Panc1 (cell line): Measurements from ENCODE around the gene ACP2. TPM values are rescaled to one million over a fixed set of nuclear protein-coding genes. Genes with fewer than 3 reads are reported as not detected.

ENCODE experiments used
- ATAC-seq: fragments of 200-7000 bp; cut with Tn5 transposase; 2 replicates; pipeline ENCODE4 v1.9.1; 2020; ENCODE audit warnings: mild to moderate bottlenecking, moderate library complexity
- BruUV-seq: library from RNA; stranded (reverse); fragments of 400-500 nt; replicated peaks from 2 replicates; lab custom pipeline; 2021; lab: Mats Ljungman, UMichigan
- CTCF ChIA-PET: fragments of 300-600 bp; sonication (Branson Sonifier 250); formaldehyde crosslinking; loops from one replicate; lab custom pipeline; 2022; ENCODE audit warnings: antibody characterized with exemption; lab: Charles Lee
- POLR2A ChIA-PET: fragments of 300-600 bp; sonication (Branson Sonifier 250); formaldehyde crosslinking; loops from one replicate; lab custom pipeline; 2022; ENCODE audit warnings: antibody characterized with exemption; lab: Charles Lee
- DNase-seq: peaks from one replicate; pipeline ENCODE4 v3.0.0-alpha.2; 2010; ENCODE audit warnings: low read depth, low spot score
- H3K27ac ChIP-seq: 2 replicates; pipeline ENCODE4 v1.5.1; 2011; ENCODE audit warnings: mild to moderate bottlenecking, low read length, inconsistent platforms
- H3K27me3 ChIP-seq: fragments of 200-500 bp; sonication (Bioruptor generic); 2 replicates; pipeline ENCODE4 v1.6.0; 2014; ENCODE audit warnings: low read length, inconsistent platforms; ENCODE audit not compliant: control insufficient read depth, insufficient read depth
- H3K36me3 ChIP-seq: fragments of 200-500 bp; sonication (Bioruptor generic); 2 replicates; pipeline ENCODE4 v1.5.1; 2014; ENCODE audit warnings: inconsistent platforms, mild to moderate bottlenecking, low read length, moderate library complexity; ENCODE audit not compliant: control insufficient read depth, insufficient read depth
- H3K4me1 ChIP-seq: 2 replicates; pipeline ENCODE4 v1.5.1; 2011; ENCODE audit warnings: inconsistent platforms, mild to moderate bottlenecking, low read length, moderate library complexity; ENCODE audit not compliant: control insufficient read depth, insufficient read depth
- H3K4me3 ChIP-seq, 2 experiments: 2 replicates each; pipeline ENCODE4 v1.5.1; 2011 to 2012; ENCODE audit warnings: low read depth in 2 of 2, low read length in 2 of 2, mild to moderate bottlenecking in 2 of 2, inconsistent platforms in 1 of 2, moderate library complexity in 1 of 2
- H3K9me3 ChIP-seq: fragments of 200-500 bp; sonication (Bioruptor generic); 2 replicates; pipeline ENCODE4 v1.5.1; 2014; ENCODE audit warnings: low read depth, mild to moderate bottlenecking, inconsistent platforms, low read length, moderate library complexity; ENCODE audit not compliant: control insufficient read depth, insufficient read depth
- POLR2AphosphoS5 ChIP-seq: IDR thresholded peaks from 2 replicates; pipeline ENCODE4 v1.6.1; 2012; ENCODE audit warnings: mild to moderate bottlenecking, low read depth, low read length, moderate library complexity
- SIN3A ChIP-seq: IDR thresholded peaks from 2 replicates; pipeline ENCODE4 v1.6.1; 2012; ENCODE audit warnings: low read depth, mild to moderate bottlenecking, low read length, moderate library complexity, borderline replicate concordance; ENCODE audit not compliant: insufficient read depth
- TCF7L2 ChIP-seq: IDR thresholded peaks from 2 replicates; pipeline ENCODE4 v1.6.1; 2011; ENCODE audit warnings: mild to moderate bottlenecking, low read depth, low read length, inconsistent platforms
- in situ Hi-C: cut with HindIII; loops from 2 replicates; pipeline ENCODE4 v1.10.0; 2016; ENCODE audit warnings: low sequenced_read_pairs, low pct_unique_long_range_greater_than_20kb
- intact Hi-C: fragments of 100-400 bp; cut with micrococcal nuclease; formaldehyde crosslinking; loops from one replicate; pipeline ENCODE4 v1.10.0; 2022; ENCODE audit not compliant: unreplicated experiment
- total RNA-seq: library from RNA; stranded (reverse); gene quantifications from one replicate; pipeline ENCODE4 v1.2.1, GENCODE V29; 2021; ENCODE audit not compliant: unreplicated experiment
- TF ChIP-seq, protein P1 (sequence below): fragments of 450-650 bp; IDR thresholded peaks from 2 replicates; pipeline ENCODE4 v1.5.1; 2017; ENCODE audit warnings: mild to moderate bottlenecking
- TF ChIP-seq, protein P2 (sequence below), 2 experiments: IDR thresholded peaks; 2 replicates each; pipeline ENCODE4 v1.6.1; 2011 to 2012; ENCODE audit warnings: low read depth in 2 of 2, control low read depth in 1 of 2, low read length in 1 of 2, mild to moderate bottlenecking in 1 of 2, moderate library complexity in 1 of 2; ENCODE audit not compliant: insufficient read depth in 1 of 2

The ACP2 gene
- total RNA-seq, 1 experiment from 2014 or later, result 28.4 TPM

DNA sequence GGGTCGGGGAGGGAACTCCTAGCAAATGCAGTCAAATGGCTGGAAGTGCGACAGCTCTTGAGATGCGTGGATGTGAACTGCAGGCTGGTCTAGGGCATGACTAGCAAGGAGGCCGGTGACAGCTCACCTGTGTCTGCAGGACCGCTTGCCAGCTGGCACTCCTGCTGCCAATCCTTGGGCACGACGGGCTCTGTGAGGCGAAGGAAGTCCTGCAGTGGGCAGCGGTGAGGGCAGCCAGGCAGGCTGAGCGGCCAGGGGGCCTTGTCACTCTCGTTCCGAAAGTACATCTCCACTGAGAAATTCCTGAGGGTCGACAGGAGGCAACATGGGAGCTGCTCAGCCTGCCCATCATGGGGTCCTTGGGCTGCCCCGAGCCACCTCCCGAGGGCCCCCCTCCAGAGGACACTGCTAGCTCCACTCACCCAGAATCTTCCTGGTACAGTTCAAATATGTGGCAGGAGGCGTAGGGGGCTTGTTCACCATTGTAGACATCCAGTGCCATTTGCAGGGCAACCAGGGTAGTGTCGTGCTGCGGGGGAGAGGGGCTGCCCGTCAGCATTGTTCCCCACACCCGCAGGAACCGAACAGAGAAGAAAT lies 5.9 kb downstream of the ACP2 start:
- ATAC-seq (no peak), DNase-seq (no peak)
- in situ Hi-C loops, result no loop called here
- Histone ChIP-seq H3K4me1 (peaks cover 6% of the 10 kb centered on the region), H3K9me3 (no peaks in the 10 kb centered on the region), H3K27ac (no peak overlapping the region), H3K27me3 (no peaks in the 10 kb centered on the region), H3K36me3 (no peaks in the 10 kb centered on the region), H3K4me3 (no peak overlapping the region)
- intact Hi-C loops, result no loop called here
- POLR2A ChIA-PET, result interaction anchor here (0.5 kb wide), 1 partner anchor 51 kb away, joined by 3 read pairs; no protein-coding TSS in a partner anchor
- no TSS peak for BruUV-seq
- TF ChIP-seq POLR2AphosphoS5, result no peak
- TF ChIP-seq SIN3A, result no peak
- CTCF ChIA-PET, result no interaction called here

DNA sequence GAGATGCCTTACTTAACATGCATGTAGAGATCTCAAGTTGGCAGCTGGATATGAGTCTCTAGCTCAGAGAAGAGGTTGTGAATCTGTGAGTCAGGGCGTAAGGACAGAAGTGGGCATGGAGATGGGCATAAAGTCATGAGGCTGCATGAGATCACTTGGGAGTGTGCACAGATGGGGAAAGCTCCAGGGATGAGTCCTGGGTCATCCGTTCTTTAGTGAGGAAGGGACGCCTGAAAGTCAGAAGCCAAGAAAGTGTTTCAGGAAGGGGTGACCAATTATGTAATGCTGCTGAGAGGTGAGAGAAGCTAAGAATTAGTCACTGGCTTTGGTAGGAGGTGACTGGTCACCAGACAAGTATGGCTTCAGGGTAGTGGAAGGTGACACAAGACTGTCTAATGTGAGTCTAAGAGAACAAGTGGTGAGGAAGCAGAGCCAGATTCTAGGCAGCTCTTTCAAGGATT lies 6.7 kb downstream of the ACP2 start:
- no peaks in the 10 kb centered on the region for H3K4me1 ChIP-seq
- in situ Hi-C loops, result no loop called here
- H3K27ac ChIP-seq, result no peak overlapping the region
- intact Hi-C loops, result no loop called here
- no peaks in the 10 kb centered on the region for H3K27me3 ChIP-seq
- H3K9me3 ChIP-seq, result no peaks in the 10 kb centered on the region
- DNase-seq, result peak; percentile 25
- no TSS peak for BruUV-seq
- POLR2A ChIA-PET, result no interaction called here
- H3K36me3 ChIP-seq, result no peaks in the 10 kb centered on the region
- CTCF ChIA-PET, result interaction anchor here (0.7 kb wide), 1 partner anchor 113 kb away, joined by 3 read pairs; no protein-coding TSS in a partner anchor
- no peak overlapping the region for H3K4me3 ChIP-seq
- TF ChIP-seq, protein P1, sequence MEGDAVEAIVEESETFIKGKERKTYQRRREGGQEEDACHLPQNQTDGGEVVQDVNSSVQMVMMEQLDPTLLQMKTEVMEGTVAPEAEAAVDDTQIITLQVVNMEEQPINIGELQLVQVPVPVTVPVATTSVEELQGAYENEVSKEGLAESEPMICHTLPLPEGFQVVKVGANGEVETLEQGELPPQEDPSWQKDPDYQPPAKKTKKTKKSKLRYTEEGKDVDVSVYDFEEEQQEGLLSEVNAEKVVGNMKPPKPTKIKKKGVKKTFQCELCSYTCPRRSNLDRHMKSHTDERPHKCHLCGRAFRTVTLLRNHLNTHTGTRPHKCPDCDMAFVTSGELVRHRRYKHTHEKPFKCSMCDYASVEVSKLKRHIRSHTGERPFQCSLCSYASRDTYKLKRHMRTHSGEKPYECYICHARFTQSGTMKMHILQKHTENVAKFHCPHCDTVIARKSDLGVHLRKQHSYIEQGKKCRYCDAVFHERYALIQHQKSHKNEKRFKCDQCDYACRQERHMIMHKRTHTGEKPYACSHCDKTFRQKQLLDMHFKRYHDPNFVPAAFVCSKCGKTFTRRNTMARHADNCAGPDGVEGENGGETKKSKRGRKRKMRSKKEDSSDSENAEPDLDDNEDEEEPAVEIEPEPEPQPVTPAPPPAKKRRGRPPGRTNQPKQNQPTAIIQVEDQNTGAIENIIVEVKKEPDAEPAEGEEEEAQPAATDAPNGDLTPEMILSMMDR, result no peak
- 0 out of 2 replicates have a peak, but pooled peaks have one; percentile 25 for TF ChIP-seq POLR2AphosphoS5
- ATAC-seq, result peak; percentile 27; the same call in 1 of the 2 replicates

DNA sequence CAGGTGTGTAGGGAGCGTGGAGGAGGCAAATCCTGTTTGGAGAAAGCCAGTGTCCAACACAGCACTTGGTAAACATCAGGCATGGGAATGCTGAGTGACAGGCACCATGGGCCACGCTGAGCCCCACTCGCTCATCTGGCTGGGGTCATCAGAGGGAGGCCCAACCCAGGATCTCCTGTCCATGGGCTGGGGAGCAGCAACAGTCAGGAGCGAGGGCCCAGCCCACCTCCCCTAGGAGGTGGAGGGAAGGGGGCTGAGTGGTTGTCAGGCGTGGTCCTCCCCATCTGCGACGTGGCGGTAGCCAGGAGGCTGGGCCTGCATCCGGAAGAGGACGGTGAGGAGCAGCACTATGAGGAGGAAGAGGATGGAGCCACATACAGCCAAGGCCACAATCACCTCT lies 8.8 kb downstream of the ACP2 start:
- Histone ChIP-seq H3K36me3 (no peaks in the 10 kb centered on the region), H3K9me3 (no peaks in the 10 kb centered on the region), H3K4me1 (peaks cover 12% of the 10 kb centered on the region), H3K27ac (no peak overlapping the region), H3K27me3 (no peaks in the 10 kb centered on the region), H3K4me3 (no peak overlapping the region)
- DNase-seq (no peak), ATAC-seq (no peak)
- intact Hi-C loops, result no loop called here
- CTCF ChIA-PET, result no interaction called here
- POLR2A ChIA-PET, result no interaction called here
- in situ Hi-C loops, result no loop called here
- TF ChIP-seq, protein P2, sequence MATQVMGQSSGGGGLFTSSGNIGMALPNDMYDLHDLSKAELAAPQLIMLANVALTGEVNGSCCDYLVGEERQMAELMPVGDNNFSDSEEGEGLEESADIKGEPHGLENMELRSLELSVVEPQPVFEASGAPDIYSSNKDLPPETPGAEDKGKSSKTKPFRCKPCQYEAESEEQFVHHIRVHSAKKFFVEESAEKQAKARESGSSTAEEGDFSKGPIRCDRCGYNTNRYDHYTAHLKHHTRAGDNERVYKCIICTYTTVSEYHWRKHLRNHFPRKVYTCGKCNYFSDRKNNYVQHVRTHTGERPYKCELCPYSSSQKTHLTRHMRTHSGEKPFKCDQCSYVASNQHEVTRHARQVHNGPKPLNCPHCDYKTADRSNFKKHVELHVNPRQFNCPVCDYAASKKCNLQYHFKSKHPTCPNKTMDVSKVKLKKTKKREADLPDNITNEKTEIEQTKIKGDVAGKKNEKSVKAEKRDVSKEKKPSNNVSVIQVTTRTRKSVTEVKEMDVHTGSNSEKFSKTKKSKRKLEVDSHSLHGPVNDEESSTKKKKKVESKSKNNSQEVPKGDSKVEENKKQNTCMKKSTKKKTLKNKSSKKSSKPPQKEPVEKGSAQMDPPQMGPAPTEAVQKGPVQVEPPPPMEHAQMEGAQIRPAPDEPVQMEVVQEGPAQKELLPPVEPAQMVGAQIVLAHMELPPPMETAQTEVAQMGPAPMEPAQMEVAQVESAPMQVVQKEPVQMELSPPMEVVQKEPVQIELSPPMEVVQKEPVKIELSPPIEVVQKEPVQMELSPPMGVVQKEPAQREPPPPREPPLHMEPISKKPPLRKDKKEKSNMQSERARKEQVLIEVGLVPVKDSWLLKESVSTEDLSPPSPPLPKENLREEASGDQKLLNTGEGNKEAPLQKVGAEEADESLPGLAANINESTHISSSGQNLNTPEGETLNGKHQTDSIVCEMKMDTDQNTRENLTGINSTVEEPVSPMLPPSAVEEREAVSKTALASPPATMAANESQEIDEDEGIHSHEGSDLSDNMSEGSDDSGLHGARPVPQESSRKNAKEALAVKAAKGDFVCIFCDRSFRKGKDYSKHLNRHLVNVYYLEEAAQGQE (IDR thresholded peaks at IDR 0.05; ENCODE audit: insufficient read depth in 1 of 2, low read depth in 2 of 2, low read length in 1 of 2), result no peak
- TF ChIP-seq TCF7L2 (no peak), SIN3A (no peak), POLR2AphosphoS5 (no peak)
- TF ChIP-seq, protein P1, result no peak
- BruUV-seq, result no TSS peak
